Esophagus muscularis mucosa (tissue), 4 donors: ENCODE data around the gene LEKR1.

Source experiments
- CTCF ChIP-seq, 3 experiments: fragments of 200-600 bp in 2 of 3; fragments of 450-650 bp in 1 of 3; sonication (generic) in 2 of 3; IDR thresholded peaks; one replicate each; pipeline ENCODE4 v1.5.1; 2017 to 2019; ENCODE audit warnings: antibody characterized with exemption in 3 of 3, mild to moderate bottlenecking in 2 of 3, moderate library complexity in 1 of 3
- EP300 ChIP-seq: sonication (generic); formaldehyde crosslinking; IDR thresholded peaks from one replicate; pipeline ENCODE4 v1.6.1; 2017; ENCODE audit warnings: antibody characterized with exemption
- POLR2A ChIP-seq: fragments of 450-650 bp; IDR thresholded peaks from one replicate; pipeline ENCODE4 v1.6.1; 2017; ENCODE audit warnings: antibody characterized with exemption, moderate library complexity, mild to moderate bottlenecking, low read depth

GRCh38 chr3:156843071-156843808 lies 17.1 kb downstream of the LEKR1 start:
- TF ChIP-seq CTCF (IDR thresholded peaks at IDR 0.05) (no peak), EP300 (no peak), POLR2A (no peak)
